HEK293T (cell line): ENCODE results near the gene DNAJB13.

Experiments
- ARNT ChIP-seq: fragments of 450-650 bp; IDR thresholded peaks from 2 replicates; pipeline ENCODE4 v1.6.1; 2017; ENCODE audit warnings: mild to moderate bottlenecking
- FOXM1 ChIP-seq: fragments of 450-650 bp; IDR thresholded peaks from 2 replicates; pipeline ENCODE4 v1.6.1; 2017; ENCODE audit warnings: mild to moderate bottlenecking, borderline replicate concordance
- SP1 ChIP-seq: fragments of 450-650 bp; IDR thresholded peaks from 2 replicates; pipeline ENCODE4 v1.6.1; 2017
- ZNF384 ChIP-seq: fragments of 450-650 bp; IDR thresholded peaks from 2 replicates; pipeline ENCODE4 v1.6.1; 2016

DNA sequence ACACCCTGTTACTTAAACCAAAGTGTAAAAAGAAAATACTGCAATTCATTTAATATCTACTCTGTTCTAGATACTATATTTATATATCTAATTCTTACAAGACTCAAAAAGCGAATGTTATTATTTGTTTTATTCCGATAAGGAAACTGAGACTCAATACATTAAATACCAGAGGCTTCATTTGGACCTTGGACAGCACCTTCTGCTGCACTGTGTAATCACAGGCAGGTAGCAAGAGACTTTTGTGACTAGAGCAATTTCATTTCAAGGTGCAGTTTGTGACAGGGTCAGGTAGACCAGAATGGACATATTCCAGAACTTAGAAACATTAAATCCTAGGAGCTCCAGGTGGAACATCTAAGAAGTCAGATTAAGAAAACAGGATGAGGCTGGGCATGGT lies 21.4 kb upstream of the DNAJB13 start:
- TF ChIP-seq FOXM1 (no peak), ZNF384 (no peak), SP1 (no peak), ARNT (no peak)
